ENCODE results near the gene TICAM2. TPM values are rescaled to one million over a fixed set of nuclear protein-coding genes. Genes with fewer than 3 reads are reported as not detected.

Gene TICAM2
- total and polyA plus RNA-seq, 2 of the 8 experiments (the other 6 are each of a cell fraction or from before 2014, with no cell fraction given), result 0.02 TPM; not detected in 1

DNA sequence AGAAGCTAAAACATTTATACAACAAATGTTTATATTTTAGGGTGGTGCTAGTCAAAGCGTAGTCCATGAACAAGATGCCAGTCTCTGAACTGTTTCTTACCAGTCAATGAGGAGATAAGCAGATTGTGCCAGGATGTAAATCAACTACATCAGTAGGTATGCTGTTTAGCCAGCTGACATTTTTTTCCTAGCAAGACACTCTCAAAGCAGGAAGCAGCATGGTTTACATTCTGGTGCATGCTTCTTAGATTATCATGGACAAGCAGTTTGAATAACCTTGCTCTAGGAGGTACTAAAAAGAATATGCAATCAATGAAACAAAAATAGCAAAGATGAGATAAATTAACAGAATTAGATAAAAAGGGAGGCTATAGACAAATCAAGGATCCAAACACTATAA, 17.0 kb downstream of the TICAM2 start:
- H3K27ac ChIP-seq (ENCODE audit: low read depth, low read length), result no peak overlapping the region
- TF ChIP-seq YY1 (IDR thresholded peaks at IDR 0.05; ENCODE audit: low read depth, low read length) (no peak), TCF12 (IDR thresholded peaks at IDR 0.05; ENCODE audit: low read depth, low read length) (no peak), POLR2A (IDR thresholded peaks at IDR 0.05; ENCODE audit: control extremely low read depth in 1 of 2, low read depth in 2 of 2, low read length in 2 of 2) (no peak)
- no peaks in the 10 kb centered on the region; a peak in 1 of 7 replicates for H3K4me1 ChIP-seq (replicated peaks in 1 of 4; ENCODE audit: control insufficient read depth in 3 of 4, insufficient read depth in 4 of 4, low read length in 3 of 4)
- FAIRE-seq (no peak), DNase-seq (ENCODE audit: low read depth in 1 of 2, low spot score in 2 of 2) (no peak)
- no peak overlapping the region for H2AK5ac ChIP-seq (ENCODE audit: low read depth, low read length)
- no peak overlapping the region for H3K56ac ChIP-seq (replicated peaks; ENCODE audit: insufficient read length, low read depth, low read length)
- no peak overlapping the region for H3K14ac ChIP-seq (ENCODE audit: insufficient read length)
- no peaks in the 10 kb centered on the region for H3K79me1 ChIP-seq (ENCODE audit: low read depth, low read length)
- no peak overlapping the region for H3K9ac ChIP-seq (replicated peaks in 1 of 4; ENCODE audit: extremely low read depth in 1 of 4, low read depth in 3 of 4, low read length in 3 of 4)
- no peak overlapping the region for H2AFZ ChIP-seq (ENCODE audit: low read length)
- H3K18ac ChIP-seq (ENCODE audit: extremely low read depth, low read length), result no peak overlapping the region
- H3K23ac ChIP-seq (ENCODE audit: insufficient read length), result no peak overlapping the region
- H3K27me3 ChIP-seq (replicated peaks in 1 of 4; ENCODE audit: control insufficient read depth in 3 of 4, extremely low read depth in 1 of 4, insufficient read depth in 3 of 4, low read length in 3 of 4), result no peaks in the 10 kb centered on the region
- H3K4me2 ChIP-seq (ENCODE audit: insufficient read depth in 1 of 2, low read depth in 2 of 2, low read length in 2 of 2), result no peak overlapping the region
- H2BK12ac ChIP-seq (ENCODE audit: low read depth, low read length), result no peak overlapping the region
- H3K4ac ChIP-seq (replicated peaks; ENCODE audit: insufficient read length, low read depth, low read length), result no peak overlapping the region
- H3K4me3 ChIP-seq (ENCODE audit: extremely low read depth in 1 of 4, insufficient read depth in 2 of 4, low read depth in 3 of 4, low read length in 4 of 4), result no peak overlapping the region
- POLR2A ChIA-PET (ENCODE audit: partially characterized antibody), result no interaction called here
- no peak overlapping the region for H4K8ac ChIP-seq (ENCODE audit: extremely low read depth, insufficient read depth, low read length)
- no peaks in the 10 kb centered on the region for H3K23me2 ChIP-seq (ENCODE audit: low read depth, low read length)
- H4K20me1 ChIP-seq (replicated peaks in 1 of 2; ENCODE audit: control insufficient read depth in 1 of 2, insufficient read depth in 2 of 2, low read length in 2 of 2), result no peaks in the 10 kb centered on the region
- H2BK5ac ChIP-seq (ENCODE audit: low read depth, low read length), result no peak overlapping the region
- CTCF ChIA-PET (ENCODE audit: partially characterized antibody), result interaction anchor here (0.6 to 1.2 kb wide), 6 partner anchors 9 to 309 kb away, joined by 3 to 4 read pairs (median 3); no protein-coding TSS in a partner anchor
- no peak overlapping the region for H4K91ac ChIP-seq (replicated peaks; ENCODE audit: insufficient read length, low read length)
- H2BK20ac ChIP-seq (ENCODE audit: low read length), result no peak overlapping the region
- H2BK120ac ChIP-seq (replicated peaks; ENCODE audit: low read depth, low read length), result no peak overlapping the region
- H3K9me3 ChIP-seq (ENCODE audit: insufficient read depth in 2 of 2, low read depth in 1 of 2, low read length in 1 of 2), result no peaks in the 10 kb centered on the region
- H2BK15ac ChIP-seq (ENCODE audit: low read length), result no peak overlapping the region
- H4K5ac ChIP-seq (ENCODE audit: insufficient read length, low read depth, low read length), result no peak overlapping the region
- no peaks in the 10 kb centered on the region for H3K79me2 ChIP-seq (ENCODE audit: control insufficient read depth in 1 of 2, insufficient read depth in 2 of 2, low read length in 2 of 2)
- WGBS, 2 experiments (ENCODE audit: extremely low coverage in 1 of 2, insufficient coverage in 1 of 2, insufficient read length in 1 of 2, insufficient replicate concordance in 2 of 2, low coverage in 1 of 2, low lambda C conversion rate in 2 of 2, missing lambda C conversion rate in 1 of 2), result 90% methylated on average over 1 of the region's 1 CpG; no CpG with 5 or more reads in 1 of the 2 experiments
- no peaks in the 10 kb centered on the region for H3K36me3 ChIP-seq (ENCODE audit: control insufficient read depth in 2 of 4, insufficient read depth in 4 of 4, low read length in 3 of 4)

Data from H1 (cell line).